DND-41 (cell line): ENCODE results near the gene RPGR.

Experiments used
- EZH2 ChIP-seq: IDR thresholded peaks from 3 replicates; pipeline ENCODE4 v1.6.1; 2012; ENCODE audit warnings: borderline replicate concordance, low read depth, mild to moderate bottlenecking, moderate library complexity, low read length, inconsistent platforms; ENCODE audit not compliant: severe bottlenecking
- TF ChIP-seq, protein P1 (sequence below): IDR thresholded peaks from 2 replicates; pipeline ENCODE4 v1.5.1; 2012; ENCODE audit warnings: borderline replicate concordance, low read length, moderate library complexity, mild to moderate bottlenecking; ENCODE audit not compliant: poor library complexity, severe bottlenecking; ENCODE audit errors: extremely low read depth

- TF ChIP-seq, protein P1, sequence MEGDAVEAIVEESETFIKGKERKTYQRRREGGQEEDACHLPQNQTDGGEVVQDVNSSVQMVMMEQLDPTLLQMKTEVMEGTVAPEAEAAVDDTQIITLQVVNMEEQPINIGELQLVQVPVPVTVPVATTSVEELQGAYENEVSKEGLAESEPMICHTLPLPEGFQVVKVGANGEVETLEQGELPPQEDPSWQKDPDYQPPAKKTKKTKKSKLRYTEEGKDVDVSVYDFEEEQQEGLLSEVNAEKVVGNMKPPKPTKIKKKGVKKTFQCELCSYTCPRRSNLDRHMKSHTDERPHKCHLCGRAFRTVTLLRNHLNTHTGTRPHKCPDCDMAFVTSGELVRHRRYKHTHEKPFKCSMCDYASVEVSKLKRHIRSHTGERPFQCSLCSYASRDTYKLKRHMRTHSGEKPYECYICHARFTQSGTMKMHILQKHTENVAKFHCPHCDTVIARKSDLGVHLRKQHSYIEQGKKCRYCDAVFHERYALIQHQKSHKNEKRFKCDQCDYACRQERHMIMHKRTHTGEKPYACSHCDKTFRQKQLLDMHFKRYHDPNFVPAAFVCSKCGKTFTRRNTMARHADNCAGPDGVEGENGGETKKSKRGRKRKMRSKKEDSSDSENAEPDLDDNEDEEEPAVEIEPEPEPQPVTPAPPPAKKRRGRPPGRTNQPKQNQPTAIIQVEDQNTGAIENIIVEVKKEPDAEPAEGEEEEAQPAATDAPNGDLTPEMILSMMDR = no peak
- no peak for TF ChIP-seq EZH2
These were observed 80.3 kb downstream of the RPGR start for GRCh38 chrX:38247051-38247450.
